GM12864 (cell line): ENCODE results near the gene UBA7.
A peak's percentile ranks its signal among the peaks of the same experiment; 100 is the strongest.
"Not testable (repeated sequence)": the region's sequence is repeated elsewhere in the genome, so short reads cannot be mapped to it uniquely, and the experiment has no call there.

Experiments used
- DNase-seq: peaks from one replicate; pipeline ENCODE4 v3.0.0-alpha.2; 2011; ENCODE audit warnings: low read depth
- H3K4me3 ChIP-seq: 2 replicates; pipeline ENCODE4 v1.5.1; 2011; ENCODE audit warnings: mild to moderate bottlenecking, low read depth, low read length, control low read depth
- TF ChIP-seq, protein P1 (sequence below): IDR thresholded peaks from 2 replicates; pipeline ENCODE4 v1.5.1; 2011; ENCODE audit warnings: low read depth, mild to moderate bottlenecking, moderate library complexity, low read length, control low read depth, inconsistent platforms; ENCODE audit errors: missing control alignments

UBA7 gene

DNA sequence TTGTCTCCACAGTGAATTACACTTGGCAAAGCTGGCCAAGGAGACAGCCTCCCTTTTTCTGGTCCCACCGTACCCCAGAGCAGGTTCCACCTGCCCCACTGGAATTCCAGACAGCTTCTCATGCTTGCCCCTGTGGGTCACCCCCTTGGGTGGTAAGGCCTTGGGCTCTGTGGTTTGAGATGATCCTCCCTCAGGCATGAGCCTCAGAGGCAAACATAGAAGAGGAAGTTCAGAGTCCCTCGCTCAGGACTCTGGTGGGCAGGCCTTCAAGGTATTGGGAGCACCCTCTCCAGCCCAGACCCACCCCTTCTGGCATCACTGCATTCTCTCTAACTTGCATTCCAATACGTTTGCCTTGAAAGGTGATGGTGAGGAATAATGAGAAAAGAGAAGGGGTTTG lies 17.6 kb upstream of the UBA7 start:
- TF ChIP-seq, protein P1, sequence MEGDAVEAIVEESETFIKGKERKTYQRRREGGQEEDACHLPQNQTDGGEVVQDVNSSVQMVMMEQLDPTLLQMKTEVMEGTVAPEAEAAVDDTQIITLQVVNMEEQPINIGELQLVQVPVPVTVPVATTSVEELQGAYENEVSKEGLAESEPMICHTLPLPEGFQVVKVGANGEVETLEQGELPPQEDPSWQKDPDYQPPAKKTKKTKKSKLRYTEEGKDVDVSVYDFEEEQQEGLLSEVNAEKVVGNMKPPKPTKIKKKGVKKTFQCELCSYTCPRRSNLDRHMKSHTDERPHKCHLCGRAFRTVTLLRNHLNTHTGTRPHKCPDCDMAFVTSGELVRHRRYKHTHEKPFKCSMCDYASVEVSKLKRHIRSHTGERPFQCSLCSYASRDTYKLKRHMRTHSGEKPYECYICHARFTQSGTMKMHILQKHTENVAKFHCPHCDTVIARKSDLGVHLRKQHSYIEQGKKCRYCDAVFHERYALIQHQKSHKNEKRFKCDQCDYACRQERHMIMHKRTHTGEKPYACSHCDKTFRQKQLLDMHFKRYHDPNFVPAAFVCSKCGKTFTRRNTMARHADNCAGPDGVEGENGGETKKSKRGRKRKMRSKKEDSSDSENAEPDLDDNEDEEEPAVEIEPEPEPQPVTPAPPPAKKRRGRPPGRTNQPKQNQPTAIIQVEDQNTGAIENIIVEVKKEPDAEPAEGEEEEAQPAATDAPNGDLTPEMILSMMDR: no peak
- DNase-seq: no peak
- no peak overlapping the region for H3K4me3 ChIP-seq

DNA sequence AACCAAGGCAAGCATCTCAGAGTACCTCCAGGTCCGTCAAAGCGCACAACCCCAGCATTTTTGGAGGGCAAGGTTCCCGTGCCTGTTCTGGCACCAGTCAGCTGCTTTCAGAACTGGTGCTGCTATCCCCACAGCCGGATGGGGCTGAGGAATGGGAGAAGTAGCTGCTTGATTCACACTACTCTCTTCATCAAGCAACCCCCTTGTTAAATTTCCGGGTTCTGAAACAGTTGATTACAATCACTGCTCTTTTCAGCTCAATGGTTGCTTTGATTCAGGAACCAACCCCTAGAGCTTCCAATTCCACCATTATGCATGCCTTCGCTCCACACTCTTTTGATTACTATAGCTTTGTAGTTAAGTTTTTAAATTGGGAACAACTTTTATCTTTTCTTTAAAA lies 12.3 kb upstream of the UBA7 start:
- H3K4me3 ChIP-seq: no peak overlapping the region
- DNase-seq: no peak
- TF ChIP-seq, protein P1: no peak

DNA sequence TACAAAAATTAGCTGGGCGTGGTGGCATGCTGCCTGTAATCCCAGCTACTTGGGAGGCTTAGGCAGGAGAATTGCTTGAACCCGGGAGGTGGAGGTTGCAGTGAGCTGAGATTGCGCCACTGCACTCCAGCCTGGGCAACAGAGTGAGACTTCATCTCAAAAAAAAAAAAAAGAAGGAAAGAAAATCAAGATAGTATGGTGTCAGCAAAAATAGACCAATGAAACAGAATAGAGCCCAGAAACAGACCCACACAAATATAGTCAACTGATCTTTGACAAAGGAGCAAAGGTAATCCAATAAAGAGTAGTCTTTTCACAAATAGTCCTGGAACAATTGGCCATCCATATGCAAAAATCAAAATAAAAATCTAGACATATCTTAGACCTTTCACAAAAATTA lies 9.4 kb upstream of the UBA7 start:
- not testable (repeated sequence) for DNase-seq, H3K4me3 ChIP-seq

DNA sequence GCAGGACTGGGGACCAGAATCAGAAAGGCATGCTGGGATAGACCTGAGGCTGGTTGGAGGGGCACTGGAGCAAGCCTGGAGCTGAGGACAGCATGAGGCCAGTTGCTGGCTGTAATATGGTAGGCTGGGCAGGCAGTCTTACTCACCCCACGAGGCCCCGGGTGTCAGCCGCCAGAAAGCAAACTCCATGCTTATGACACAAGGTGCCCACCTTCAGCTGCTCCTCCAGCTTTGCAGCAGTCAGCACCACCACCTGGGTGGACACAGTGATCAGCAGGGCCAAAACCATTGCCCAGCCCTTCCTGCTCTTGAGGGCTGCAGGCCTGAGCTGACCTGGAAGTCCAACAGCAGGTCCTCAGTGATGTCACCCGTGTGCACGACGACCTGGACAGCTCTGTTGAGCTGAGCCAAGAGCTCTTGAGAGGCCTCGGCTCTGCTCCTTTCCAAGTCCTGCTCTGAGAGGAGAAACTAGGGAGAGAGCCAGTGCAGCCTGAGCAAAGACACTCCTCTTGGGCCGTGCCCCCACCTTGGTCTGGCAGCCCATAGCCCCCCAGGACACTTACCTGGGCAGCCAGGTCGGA lies 747 bp downstream of the UBA7 start:
- peak overlapping the region; percentile 70 for H3K4me3 ChIP-seq
- TF ChIP-seq, protein P1: no peak
- no peak for DNase-seq

DNA sequence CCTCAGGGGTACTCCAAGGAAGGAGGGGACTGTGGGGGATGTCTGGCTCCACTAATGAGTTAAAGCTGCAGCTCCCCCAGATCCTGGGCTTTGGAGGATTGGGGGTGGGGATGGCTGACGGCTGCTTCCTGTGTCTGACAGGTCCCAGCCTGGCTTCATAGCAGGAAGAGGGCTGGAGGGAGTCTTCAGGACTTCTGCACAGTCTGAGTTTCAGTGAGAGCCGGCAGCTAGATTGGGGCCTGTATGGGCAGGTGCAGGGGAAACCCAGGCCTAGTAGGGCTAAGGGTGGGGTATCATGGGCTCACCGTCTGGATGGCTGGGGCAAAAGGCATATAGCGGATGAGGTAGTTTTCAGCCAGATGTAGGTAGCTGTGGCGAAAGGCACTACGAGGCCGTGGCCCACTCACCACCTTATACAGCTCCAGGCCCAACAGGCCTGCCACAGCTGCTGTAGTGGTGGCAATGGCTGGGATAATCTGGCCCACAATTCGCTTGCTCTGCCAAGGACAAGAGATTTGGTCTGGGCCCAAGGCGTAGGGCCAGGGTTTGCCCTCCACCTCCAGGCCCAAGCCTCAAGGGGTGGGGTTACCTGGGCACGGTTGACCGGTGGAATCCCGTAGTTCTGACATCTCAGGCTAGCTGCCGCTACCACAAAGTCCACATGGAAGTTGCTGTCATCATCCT lies 6.2 kb downstream of the UBA7 start:
- no peak for DNase-seq
- TF ChIP-seq, protein P1: no peak
- no peak overlapping the region for H3K4me3 ChIP-seq

DNA sequence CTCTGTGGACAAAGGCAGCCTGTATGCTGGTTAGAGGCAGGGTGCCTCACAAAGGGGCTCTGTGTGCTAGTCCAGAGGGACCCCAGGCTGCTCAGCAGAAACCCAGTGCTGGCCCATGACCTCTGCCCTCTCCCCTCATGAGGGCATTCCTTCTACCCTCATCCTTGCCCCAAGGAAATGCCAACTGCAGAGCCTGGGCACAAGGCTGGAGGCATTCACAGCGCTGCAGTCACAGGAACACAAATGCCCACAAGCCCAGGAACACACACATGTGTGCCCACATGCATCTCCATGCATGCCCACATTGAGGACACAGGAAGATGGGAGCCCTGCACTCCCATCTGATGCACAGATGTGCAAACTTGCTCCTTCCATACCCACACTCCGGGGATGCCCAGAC lies 6.9 kb downstream of the UBA7 start:
- no peak overlapping the region for H3K4me3 ChIP-seq
- TF ChIP-seq, protein P1: no peak
- DNase-seq: no peak

DNA sequence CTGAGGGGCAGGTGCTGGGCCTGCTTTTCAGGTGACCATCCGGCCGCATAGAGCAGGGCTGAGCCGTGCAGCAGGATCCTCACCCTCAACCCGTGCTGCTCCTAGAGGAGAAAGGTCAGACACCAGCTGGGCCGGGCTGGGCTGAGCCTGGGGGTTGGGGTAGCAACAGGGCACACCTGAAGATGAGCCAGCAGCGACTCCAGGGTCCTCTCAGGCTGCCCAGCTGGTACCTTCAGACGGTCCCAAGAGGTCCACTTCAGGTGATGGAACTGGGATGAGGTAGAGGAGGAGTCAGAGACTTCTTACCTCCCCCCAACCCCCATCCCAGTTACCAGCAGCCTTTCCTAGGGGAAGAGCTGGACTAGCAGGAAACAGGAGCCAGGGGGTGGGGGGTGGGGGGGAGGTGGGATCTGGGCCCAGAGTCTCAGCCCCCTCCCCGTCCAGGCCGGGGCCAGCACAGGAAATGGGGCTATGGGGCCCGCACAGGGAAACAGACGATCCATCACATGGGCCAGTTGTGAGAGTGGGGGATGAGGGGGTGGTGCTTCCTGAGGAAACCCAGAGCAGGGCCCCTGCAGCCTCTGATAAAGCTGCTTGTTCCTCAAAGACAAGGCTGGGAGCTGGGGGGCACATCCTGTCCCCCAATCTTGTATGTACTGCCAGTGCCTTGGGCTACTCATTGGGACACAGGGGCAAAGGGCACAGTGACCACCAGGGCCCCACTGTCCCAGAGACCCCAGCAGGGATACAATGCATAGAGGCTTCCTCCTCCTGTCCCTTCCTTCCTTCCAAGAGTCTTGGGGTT lies 7.7 kb downstream of the UBA7 start:
- DNase-seq: no peak
- H3K4me3 ChIP-seq: no peak overlapping the region
- TF ChIP-seq, protein P1: no peak
